Measurements from ENCODE around the gene ENPEP. TPM values are rescaled to one million over a fixed set of nuclear protein-coding genes. Genes with fewer than 3 reads are reported as not detected.

Gene ENPEP
- polyA plus RNA-seq, 1 donor (not counting 4 experiments of a cell fraction or from before 2014, with no cell fraction given) = not detected

DNA sequence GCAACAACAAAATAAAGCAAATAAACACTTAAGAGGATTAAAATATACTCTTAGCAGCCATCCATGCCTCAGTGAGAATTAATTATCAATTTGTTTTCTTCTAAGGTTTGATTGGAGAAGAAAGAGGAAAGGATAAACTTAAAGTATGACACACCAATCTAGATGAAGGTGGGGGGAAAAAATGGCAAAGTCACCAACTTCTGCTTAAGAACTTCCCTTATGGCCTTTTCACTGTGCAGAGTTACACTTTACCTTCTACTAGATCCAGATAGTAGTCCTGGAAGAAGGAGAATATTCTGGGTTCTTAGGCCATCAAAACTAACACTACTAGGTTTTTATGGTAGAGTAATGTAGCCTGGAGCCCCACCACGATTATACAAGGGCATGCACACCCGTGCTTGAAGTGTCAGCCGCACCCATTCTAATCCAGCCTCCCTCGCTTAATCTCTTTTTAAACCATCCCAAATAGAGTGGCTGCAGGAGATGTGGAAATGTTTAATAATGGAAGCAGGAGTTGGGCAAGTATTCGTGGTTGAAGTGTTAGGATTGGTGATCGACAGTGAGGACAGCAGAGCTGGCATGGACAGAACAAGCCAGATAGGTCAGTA, 14.1 kb downstream of the ENPEP start:
- dilution Hi-C loops (cut with MboI; ENCODE audit: extremely low pct_ligation_motif_present, low sequenced_read_pairs) = no loop called here
- Histone ChIP-seq H3K36me3 (ENCODE audit: control insufficient read depth in 2 of 2, extremely low read depth in 1 of 2, insufficient read depth in 2 of 2, low read length in 2 of 2) (no peaks in the 10 kb centered on the region), H3K9me1 (ENCODE audit: control insufficient read depth, extremely low read depth, insufficient read depth, low read length) (no peaks in the 10 kb centered on the region), H3K27me3 (ENCODE audit: control insufficient read depth, extremely low read depth, insufficient read depth, low read length) (no peaks in the 10 kb centered on the region), H3K4me2 (ENCODE audit: control insufficient read depth, extremely low read depth, insufficient read depth, low read depth, low read length) (no peak overlapping the region), H3K9me3 (ENCODE audit: control insufficient read depth, low read depth, low read length) (no peaks in the 10 kb centered on the region), H3K4me3 (ENCODE audit: control insufficient read depth in 2 of 3, extremely low read depth in 1 of 3, insufficient read depth in 2 of 3, low read depth in 1 of 3, low read length in 3 of 3) (no peak overlapping the region), H3K27ac (ENCODE audit: control insufficient read depth, insufficient read depth, low read length) (no peak overlapping the region), H3K79me2 (ENCODE audit: control insufficient read depth, insufficient read depth, low read length) (no peaks in the 10 kb centered on the region), H4K20me1 (ENCODE audit: control insufficient read depth, extremely low read depth, insufficient read depth, low read length) (no peaks in the 10 kb centered on the region), H3K4me1 (ENCODE audit: control insufficient read depth, extremely low read depth, insufficient read depth, low read length) (no peaks in the 10 kb centered on the region), H3K9ac (ENCODE audit: control insufficient read depth, extremely low read depth, insufficient read depth, low read length) (no peak overlapping the region), H2AFZ (ENCODE audit: control insufficient read depth, low read length) (no peak overlapping the region)
- TF ChIP-seq, protein P1, sequence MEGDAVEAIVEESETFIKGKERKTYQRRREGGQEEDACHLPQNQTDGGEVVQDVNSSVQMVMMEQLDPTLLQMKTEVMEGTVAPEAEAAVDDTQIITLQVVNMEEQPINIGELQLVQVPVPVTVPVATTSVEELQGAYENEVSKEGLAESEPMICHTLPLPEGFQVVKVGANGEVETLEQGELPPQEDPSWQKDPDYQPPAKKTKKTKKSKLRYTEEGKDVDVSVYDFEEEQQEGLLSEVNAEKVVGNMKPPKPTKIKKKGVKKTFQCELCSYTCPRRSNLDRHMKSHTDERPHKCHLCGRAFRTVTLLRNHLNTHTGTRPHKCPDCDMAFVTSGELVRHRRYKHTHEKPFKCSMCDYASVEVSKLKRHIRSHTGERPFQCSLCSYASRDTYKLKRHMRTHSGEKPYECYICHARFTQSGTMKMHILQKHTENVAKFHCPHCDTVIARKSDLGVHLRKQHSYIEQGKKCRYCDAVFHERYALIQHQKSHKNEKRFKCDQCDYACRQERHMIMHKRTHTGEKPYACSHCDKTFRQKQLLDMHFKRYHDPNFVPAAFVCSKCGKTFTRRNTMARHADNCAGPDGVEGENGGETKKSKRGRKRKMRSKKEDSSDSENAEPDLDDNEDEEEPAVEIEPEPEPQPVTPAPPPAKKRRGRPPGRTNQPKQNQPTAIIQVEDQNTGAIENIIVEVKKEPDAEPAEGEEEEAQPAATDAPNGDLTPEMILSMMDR (optimal IDR thresholded peaks at IDR 0.05 in 1 of 3, IDR thresholded peaks at IDR 0.05 in 1 of 3, conservative IDR thresholded peaks at IDR 0.05 in 1 of 3; ENCODE audit: extremely low read depth in 1 of 3, insufficient read depth in 2 of 3, low read length in 3 of 3) = no peak
- FAIRE-seq (no peak), DNase-seq (ENCODE audit: low read depth, low spot score) (no peak)

DNA sequence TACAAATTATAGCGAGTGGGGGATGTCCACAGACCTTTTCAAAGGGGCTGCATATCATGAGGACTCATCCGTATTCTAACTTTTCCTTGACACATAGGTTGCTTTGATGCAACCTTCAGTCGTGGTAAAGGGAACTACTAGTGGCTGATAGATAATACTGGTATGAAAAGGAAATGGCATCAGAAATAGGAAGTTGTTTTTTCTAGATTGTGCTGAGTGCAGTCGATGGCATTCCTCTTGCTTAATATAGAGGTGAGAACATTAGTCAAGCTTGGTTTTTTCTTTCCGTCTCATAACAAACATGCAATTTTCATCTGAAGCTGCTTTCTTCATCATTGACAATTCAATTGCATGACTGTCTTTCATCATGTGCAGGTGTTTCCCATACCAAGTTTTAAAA, 16.6 kb downstream of the ENPEP start:
- dilution Hi-C loops (cut with MboI; ENCODE audit: extremely low pct_ligation_motif_present, low sequenced_read_pairs) = no loop called here
- no peak overlapping the region for H3K4me3 ChIP-seq (ENCODE audit: control insufficient read depth in 2 of 3, extremely low read depth in 1 of 3, insufficient read depth in 2 of 3, low read depth in 1 of 3, low read length in 3 of 3)
- H4K20me1 ChIP-seq (ENCODE audit: control insufficient read depth, extremely low read depth, insufficient read depth, low read length) = no peaks in the 10 kb centered on the region
- no peaks in the 10 kb centered on the region for H3K27me3 ChIP-seq (ENCODE audit: control insufficient read depth, extremely low read depth, insufficient read depth, low read length)
- no peak for DNase-seq (ENCODE audit: low read depth, low spot score)
- no peak overlapping the region for H3K4me2 ChIP-seq (ENCODE audit: control insufficient read depth, extremely low read depth, insufficient read depth, low read depth, low read length)
- no peak overlapping the region for H3K9ac ChIP-seq (ENCODE audit: control insufficient read depth, extremely low read depth, insufficient read depth, low read length)
- no peaks in the 10 kb centered on the region for H3K9me1 ChIP-seq (ENCODE audit: control insufficient read depth, extremely low read depth, insufficient read depth, low read length)
- H3K79me2 ChIP-seq (ENCODE audit: control insufficient read depth, insufficient read depth, low read length) = no peaks in the 10 kb centered on the region
- FAIRE-seq = no peak
- H2AFZ ChIP-seq (ENCODE audit: control insufficient read depth, low read length) = no peak overlapping the region
- H3K36me3 ChIP-seq (ENCODE audit: control insufficient read depth in 2 of 2, extremely low read depth in 1 of 2, insufficient read depth in 2 of 2, low read length in 2 of 2) = no peaks in the 10 kb centered on the region
- no peak for TF ChIP-seq EZH2 (IDR thresholded peaks at IDR 0.05; ENCODE audit: low read length)
- TF ChIP-seq, protein P1 (optimal IDR thresholded peaks at IDR 0.05 in 1 of 3, IDR thresholded peaks at IDR 0.05 in 1 of 3, conservative IDR thresholded peaks at IDR 0.05 in 1 of 3; ENCODE audit: extremely low read depth in 1 of 3, insufficient read depth in 2 of 3, low read length in 3 of 3) = no peak
- H3K9me3 ChIP-seq (ENCODE audit: control insufficient read depth, low read depth, low read length) = no peaks in the 10 kb centered on the region
- H3K4me1 ChIP-seq (ENCODE audit: control insufficient read depth, extremely low read depth, insufficient read depth, low read length) = no peaks in the 10 kb centered on the region
- no peak overlapping the region for H3K27ac ChIP-seq (ENCODE audit: control insufficient read depth, insufficient read depth, low read length)
